GM23338 (cell line): ENCODE data around the gene LRSAM1. TPM values are rescaled to one million over a fixed set of nuclear protein-coding genes. Genes with fewer than 3 reads are reported as not detected.

Experiments used
- ATAC-seq: fragments of 200-7000 bp; cut with Tn5 transposase; 3 replicates; pipeline ENCODE4 v1.9.1; 2020
- DNase-seq: peaks from one replicate; pipeline ENCODE4 v3.0.0-alpha.2; 2015; ENCODE audit warnings: low spot score
- H2AFZ ChIP-seq: fragments of 200-600 bp; sonication (generic); 2 replicates; pipeline ENCODE4 v1.8.0; 2016; ENCODE audit warnings: antibody characterized with exemption, mild to moderate bottlenecking, moderate library complexity
- H3F3A ChIP-seq: fragments of 200-600 bp; sonication (generic); replicated peaks from 2 replicates; pipeline ENCODE4 v1.8.0; 2017; ENCODE audit warnings: antibody characterized with exemption, mixed run types, low read depth
- H3K27ac ChIP-seq: fragments of 200-600 bp; sonication (generic); 2 replicates; pipeline ENCODE4 v1.6.1; 2016; ENCODE audit warnings: low read depth
- H3K27me3 ChIP-seq: fragments of 200-600 bp; sonication (generic); 2 replicates; pipeline ENCODE4 v1.8.0; 2016; ENCODE audit warnings: mild to moderate bottlenecking, mixed run types, moderate library complexity; ENCODE audit not compliant: insufficient read depth
- H3K36me3 ChIP-seq: fragments of 200-600 bp; sonication (generic); 2 replicates; pipeline ENCODE4 v1.8.0; 2016; ENCODE audit warnings: mild to moderate bottlenecking; ENCODE audit not compliant: insufficient read depth
- H3K4me1 ChIP-seq: fragments of 200-600 bp; sonication (generic); 2 replicates; pipeline ENCODE4 v1.8.0; 2016; ENCODE audit warnings: mild to moderate bottlenecking, moderate library complexity; ENCODE audit not compliant: insufficient read depth
- H3K4me2 ChIP-seq: fragments of 200-600 bp; sonication (generic); 2 replicates; pipeline ENCODE4 v1.7.1; 2017; ENCODE audit warnings: mixed run types
- H3K4me3 ChIP-seq: fragments of 200-600 bp; sonication (generic); 2 replicates; pipeline ENCODE4 v1.6.1; 2016; ENCODE audit warnings: mixed run types
- H3K79me2 ChIP-seq: fragments of 200-600 bp; sonication (generic); replicated peaks from 2 replicates; pipeline ENCODE4 v1.8.0; 2017; ENCODE audit warnings: mild to moderate bottlenecking; ENCODE audit not compliant: insufficient read depth
- H3K9me2 ChIP-seq: fragments of 200-600 bp; sonication (generic); 2 replicates; pipeline ENCODE4 v1.8.0; 2017; ENCODE audit not compliant: insufficient read depth
- H4K20me1 ChIP-seq: fragments of 200-600 bp; sonication (generic); replicated peaks from 2 replicates; pipeline ENCODE4 v1.8.0; 2017; ENCODE audit warnings: mild to moderate bottlenecking; ENCODE audit not compliant: insufficient read depth
- H3K27ac Mint-ChIP-seq: 2 replicates; pipeline ENCODE4 v1.8.0; 2020; ENCODE audit warnings: inconsistent platforms, mild to moderate bottlenecking, moderate library complexity, mixed read lengths
- H3K27me3 Mint-ChIP-seq: 3 replicates; pipeline ENCODE4 v1.8.0; 2022; ENCODE audit warnings: low read depth, mild to moderate bottlenecking, moderate library complexity, mixed read lengths, inconsistent platforms; ENCODE audit not compliant: insufficient read depth, poor library complexity
- H3K36me3 Mint-ChIP-seq: 3 replicates; pipeline ENCODE4 v1.8.0; 2021; ENCODE audit warnings: low read depth, mild to moderate bottlenecking, inconsistent platforms, moderate library complexity, mixed read lengths
- H3K4me1 Mint-ChIP-seq: 3 replicates; pipeline ENCODE4 v1.8.0; 2020; ENCODE audit warnings: mild to moderate bottlenecking, inconsistent platforms, mixed read lengths
- H3K4me3 Mint-ChIP-seq: 3 replicates; pipeline ENCODE4 v1.8.0; 2021; ENCODE audit warnings: moderate library complexity, mild to moderate bottlenecking, inconsistent platforms, mixed read lengths
- H3K9me3 Mint-ChIP-seq: 3 replicates; pipeline ENCODE4 v1.8.0; 2020; ENCODE audit warnings: moderate library complexity, mild to moderate bottlenecking, inconsistent platforms, mixed read lengths
- CREB1 ChIP-seq: fragments of 250-450 bp; sonication (Bioruptor Pico); IDR thresholded peaks from 2 replicates; pipeline ENCODE4 v1.5.0; 2020; ENCODE audit warnings: low read depth, mild to moderate bottlenecking, moderate library complexity
- EZH2 ChIP-seq: fragments of 200-600 bp; sonication (generic); IDR thresholded peaks from one replicate; pipeline ENCODE4 v1.8.0; 2017; ENCODE audit warnings: antibody characterized with exemption, mild to moderate bottlenecking, low read depth; ENCODE audit not compliant: unreplicated experiment
- JUNB ChIP-seq: IDR thresholded peaks from one replicate; pipeline ENCODE4 v1.6.1; 2016; ENCODE audit warnings: antibody characterized with exemption; ENCODE audit not compliant: unreplicated experiment
- STAT1 ChIP-seq: IDR thresholded peaks from one replicate; pipeline ENCODE4 v1.6.1; 2016; ENCODE audit warnings: antibody characterized with exemption; ENCODE audit not compliant: unreplicated experiment
- ZNF114 ChIP-seq: fragments of 250-450 bp; sonication (Bioruptor Pico); IDR thresholded peaks from 2 replicates; pipeline ENCODE4 v1.5.0; 2020; ENCODE audit warnings: mild to moderate bottlenecking, moderate library complexity
- polyA plus RNA-seq: library from polyadenylated mRNA; unstranded; fragments of >200 nt; fragmentation: Nextera tagmentation; extraction: Ambion mirVana; gene quantifications from 2 replicates; pipeline ENCODE4 v1.2.1, GENCODE V29; 2016
- total RNA-seq: library from RNA; depleted of rRNA; stranded (reverse); fragments of >200 nt; shearing (Covaris generic); gene quantifications from 2 replicates; pipeline ENCODE4 v1.2.3, GENCODE V29; 2014
- TF ChIP-seq, protein P1 (sequence below), 2 experiments: fragments of 200-600 bp in 1 of 2; sonication (generic) in 1 of 2; conservative IDR thresholded peaks; 2 replicates each; pipeline versions ENCODE4 v1.5.1 to v1.6.1; 2016 to 2017; ENCODE audit warnings: antibody characterized with exemption in 2 of 2, low read depth in 2 of 2, mild to moderate bottlenecking in 2 of 2, moderate library complexity in 1 of 2
- TF ChIP-seq, protein P2 (sequence below): fragments of 250-450 bp; sonication (Bioruptor Pico); IDR thresholded peaks from 2 replicates; pipeline ENCODE4 v1.5.0; 2020; ENCODE audit warnings: mild to moderate bottlenecking, moderate library complexity
- TF ChIP-seq, protein P3 (sequence below): IDR thresholded peaks from 2 replicates; pipeline ENCODE4 v1.6.1; 2016; ENCODE audit warnings: antibody characterized with exemption

LRSAM1 gene
- total and polyA plus RNA-seq, 2 experiments from 2014 or later, result 12.8 to 21.9 TPM

DNA sequence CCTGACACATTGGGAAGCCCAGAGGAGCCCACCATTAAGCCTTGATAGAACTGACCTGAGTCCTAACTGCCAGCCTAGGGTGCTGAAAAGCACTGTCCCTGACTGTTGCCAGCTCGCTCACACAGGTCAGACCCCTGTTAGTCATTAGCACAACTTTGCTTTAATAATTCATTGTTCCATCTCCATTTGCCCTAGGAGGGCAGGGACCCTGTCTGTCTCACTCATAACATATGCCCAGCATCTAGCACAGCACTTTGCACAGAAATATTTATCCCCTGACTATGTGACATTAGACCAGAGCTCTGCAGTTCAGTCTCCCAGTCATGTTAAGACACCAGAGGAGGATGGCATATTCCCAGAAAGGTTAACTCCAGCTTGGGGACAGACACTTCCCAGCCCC lies 99.0 kb downstream of the LRSAM1 start:
- Histone ChIP-seq H3K27me3 (no peaks in the 10 kb centered on the region), H2AFZ (no peak overlapping the region), H3K4me3 (no peak overlapping the region), H3F3A (0 out of 2 replicates have a peak, but pooled peaks cover 3% of the 10 kb centered on the region), H3K27ac (no peak overlapping the region; the same call in 1 of the 2 replicates), H3K79me2 (peaks cover 22% of the 10 kb centered on the region), H3K4me2 (no peak overlapping the region), H4K20me1 (peaks cover 4% of the 10 kb centered on the region; the same call in 1 of the 2 replicates), H3K36me3 (no peaks in the 10 kb centered on the region), H3K9me2 (no peaks in the 10 kb centered on the region), H3K4me1 (peaks cover 10% of the 10 kb centered on the region)
- DNase-seq (no peak), ATAC-seq (no peak)
- TF ChIP-seq ZNF114 (CRISPR knock-in tag), result no peak
- TF ChIP-seq, protein P1, sequence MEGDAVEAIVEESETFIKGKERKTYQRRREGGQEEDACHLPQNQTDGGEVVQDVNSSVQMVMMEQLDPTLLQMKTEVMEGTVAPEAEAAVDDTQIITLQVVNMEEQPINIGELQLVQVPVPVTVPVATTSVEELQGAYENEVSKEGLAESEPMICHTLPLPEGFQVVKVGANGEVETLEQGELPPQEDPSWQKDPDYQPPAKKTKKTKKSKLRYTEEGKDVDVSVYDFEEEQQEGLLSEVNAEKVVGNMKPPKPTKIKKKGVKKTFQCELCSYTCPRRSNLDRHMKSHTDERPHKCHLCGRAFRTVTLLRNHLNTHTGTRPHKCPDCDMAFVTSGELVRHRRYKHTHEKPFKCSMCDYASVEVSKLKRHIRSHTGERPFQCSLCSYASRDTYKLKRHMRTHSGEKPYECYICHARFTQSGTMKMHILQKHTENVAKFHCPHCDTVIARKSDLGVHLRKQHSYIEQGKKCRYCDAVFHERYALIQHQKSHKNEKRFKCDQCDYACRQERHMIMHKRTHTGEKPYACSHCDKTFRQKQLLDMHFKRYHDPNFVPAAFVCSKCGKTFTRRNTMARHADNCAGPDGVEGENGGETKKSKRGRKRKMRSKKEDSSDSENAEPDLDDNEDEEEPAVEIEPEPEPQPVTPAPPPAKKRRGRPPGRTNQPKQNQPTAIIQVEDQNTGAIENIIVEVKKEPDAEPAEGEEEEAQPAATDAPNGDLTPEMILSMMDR (conservative IDR thresholded peaks at IDR 0.05; ENCODE audit: low read depth in 2 of 2), result no peak
- no peak for TF ChIP-seq EZH2
- TF ChIP-seq STAT1, result no peak
- TF ChIP-seq, protein P2, sequence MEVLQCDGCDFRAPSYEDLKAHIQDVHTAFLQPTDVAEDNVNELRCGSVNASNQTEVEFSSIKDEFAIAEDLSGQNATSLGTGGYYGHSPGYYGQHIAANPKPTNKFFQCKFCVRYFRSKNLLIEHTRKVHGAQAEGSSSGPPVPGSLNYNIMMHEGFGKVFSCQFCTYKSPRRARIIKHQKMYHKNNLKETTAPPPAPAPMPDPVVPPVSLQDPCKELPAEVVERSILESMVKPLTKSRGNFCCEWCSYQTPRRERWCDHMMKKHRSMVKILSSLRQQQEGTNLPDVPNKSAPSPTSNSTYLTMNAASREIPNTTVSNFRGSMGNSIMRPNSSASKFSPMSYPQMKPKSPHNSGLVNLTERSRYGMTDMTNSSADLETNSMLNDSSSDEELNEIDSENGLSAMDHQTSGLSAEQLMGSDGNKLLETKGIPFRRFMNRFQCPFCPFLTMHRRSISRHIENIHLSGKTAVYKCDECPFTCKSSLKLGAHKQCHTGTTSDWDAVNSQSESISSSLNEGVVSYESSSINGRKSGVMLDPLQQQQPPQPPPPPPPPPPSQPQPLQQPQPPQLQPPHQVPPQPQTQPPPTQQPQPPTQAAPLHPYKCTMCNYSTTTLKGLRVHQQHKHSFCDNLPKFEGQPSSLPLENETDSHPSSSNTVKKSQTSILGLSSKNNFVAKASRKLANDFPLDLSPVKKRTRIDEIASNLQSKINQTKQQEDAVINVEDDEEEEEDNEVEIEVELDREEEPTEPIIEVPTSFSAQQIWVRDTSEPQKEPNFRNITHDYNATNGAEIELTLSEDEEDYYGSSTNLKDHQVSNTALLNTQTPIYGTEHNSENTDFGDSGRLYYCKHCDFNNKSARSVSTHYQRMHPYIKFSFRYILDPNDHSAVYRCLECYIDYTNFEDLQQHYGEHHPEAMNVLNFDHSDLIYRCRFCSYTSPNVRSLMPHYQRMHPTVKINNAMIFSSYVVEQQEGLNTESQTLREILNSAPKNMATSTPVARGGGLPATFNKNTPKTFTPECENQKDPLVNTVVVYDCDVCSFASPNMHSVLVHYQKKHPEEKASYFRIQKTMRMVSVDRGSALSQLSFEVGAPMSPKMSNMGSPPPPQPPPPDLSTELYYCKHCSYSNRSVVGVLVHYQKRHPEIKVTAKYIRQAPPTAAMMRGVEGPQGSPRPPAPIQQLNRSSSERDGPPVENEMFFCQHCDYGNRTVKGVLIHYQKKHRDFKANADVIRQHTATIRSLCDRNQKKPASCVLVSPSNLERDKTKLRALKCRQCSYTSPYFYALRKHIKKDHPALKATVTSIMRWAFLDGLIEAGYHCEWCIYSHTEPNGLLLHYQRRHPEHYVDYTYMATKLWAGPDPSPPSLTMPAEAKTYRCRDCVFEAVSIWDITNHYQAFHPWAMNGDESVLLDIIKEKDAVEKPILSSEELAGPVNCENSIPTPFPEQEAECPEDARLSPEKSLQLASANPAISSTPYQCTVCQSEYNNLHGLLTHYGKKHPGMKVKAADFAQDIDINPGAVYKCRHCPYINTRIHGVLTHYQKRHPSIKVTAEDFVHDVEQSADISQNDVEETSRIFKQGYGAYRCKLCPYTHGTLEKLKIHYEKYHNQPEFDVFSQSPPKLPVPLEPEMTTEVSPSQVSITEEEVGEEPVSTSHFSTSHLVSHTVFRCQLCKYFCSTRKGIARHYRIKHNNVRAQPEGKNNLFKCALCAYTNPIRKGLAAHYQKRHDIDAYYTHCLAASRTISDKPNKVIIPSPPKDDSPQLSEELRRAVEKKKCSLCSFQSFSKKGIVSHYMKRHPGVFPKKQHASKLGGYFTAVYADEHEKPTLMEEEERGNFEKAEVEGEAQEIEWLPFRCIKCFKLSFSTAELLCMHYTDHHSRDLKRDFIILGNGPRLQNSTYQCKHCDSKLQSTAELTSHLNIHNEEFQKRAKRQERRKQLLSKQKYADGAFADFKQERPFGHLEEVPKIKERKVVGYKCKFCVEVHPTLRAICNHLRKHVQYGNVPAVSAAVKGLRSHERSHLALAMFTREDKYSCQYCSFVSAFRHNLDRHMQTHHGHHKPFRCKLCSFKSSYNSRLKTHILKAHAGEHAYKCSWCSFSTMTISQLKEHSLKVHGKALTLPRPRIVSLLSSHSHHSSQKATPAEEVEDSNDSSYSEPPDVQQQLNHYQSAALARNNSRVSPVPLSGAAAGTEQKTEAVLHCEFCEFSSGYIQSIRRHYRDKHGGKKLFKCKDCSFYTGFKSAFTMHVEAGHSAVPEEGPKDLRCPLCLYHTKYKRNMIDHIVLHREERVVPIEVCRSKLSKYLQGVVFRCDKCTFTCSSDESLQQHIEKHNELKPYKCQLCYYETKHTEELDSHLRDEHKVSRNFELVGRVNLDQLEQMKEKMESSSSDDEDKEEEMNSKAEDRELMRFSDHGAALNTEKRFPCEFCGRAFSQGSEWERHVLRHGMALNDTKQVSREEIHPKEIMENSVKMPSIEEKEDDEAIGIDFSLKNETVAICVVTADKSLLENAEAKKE, result no peak
- TF ChIP-seq JUNB, result no peak
- TF ChIP-seq CREB1 (CRISPR knock-in tag), result no peak
- TF ChIP-seq, protein P3, sequence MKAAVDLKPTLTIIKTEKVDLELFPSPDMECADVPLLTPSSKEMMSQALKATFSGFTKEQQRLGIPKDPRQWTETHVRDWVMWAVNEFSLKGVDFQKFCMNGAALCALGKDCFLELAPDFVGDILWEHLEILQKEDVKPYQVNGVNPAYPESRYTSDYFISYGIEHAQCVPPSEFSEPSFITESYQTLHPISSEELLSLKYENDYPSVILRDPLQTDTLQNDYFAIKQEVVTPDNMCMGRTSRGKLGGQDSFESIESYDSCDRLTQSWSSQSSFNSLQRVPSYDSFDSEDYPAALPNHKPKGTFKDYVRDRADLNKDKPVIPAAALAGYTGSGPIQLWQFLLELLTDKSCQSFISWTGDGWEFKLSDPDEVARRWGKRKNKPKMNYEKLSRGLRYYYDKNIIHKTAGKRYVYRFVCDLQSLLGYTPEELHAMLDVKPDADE, result no peak
- Mint-ChIP-seq H3K27me3 (peaks cover 3% of the 10 kb centered on the region), H3K27ac (no peak overlapping the region), H3K36me3 (0 out of 3 replicates have a peak, but pooled peaks cover 2% of the 10 kb centered on the region), H3K9me3 (no peaks in the 10 kb centered on the region), H3K4me3 (no peak overlapping the region), H3K4me1 (peaks cover 16% of the 10 kb centered on the region)
